Panc1 (cell line): ENCODE measurements around the gene IGF1R. TPM values are rescaled to one million over a fixed set of nuclear protein-coding genes. Genes with fewer than 3 reads are reported as not detected.

Source experiments
- ATAC-seq: fragments of 200-7000 bp; cut with Tn5 transposase; 2 replicates; pipeline ENCODE4 v1.9.1; 2020; ENCODE audit warnings: mild to moderate bottlenecking, moderate library complexity
- BruUV-seq: library from RNA; stranded (reverse); fragments of 400-500 nt; replicated peaks from 2 replicates; lab custom pipeline; 2021; lab: Mats Ljungman, UMichigan
- CTCF ChIA-PET: fragments of 300-600 bp; sonication (Branson Sonifier 250); formaldehyde crosslinking; loops from one replicate; lab custom pipeline; 2022; ENCODE audit warnings: antibody characterized with exemption; lab: Charles Lee
- POLR2A ChIA-PET: fragments of 300-600 bp; sonication (Branson Sonifier 250); formaldehyde crosslinking; loops from one replicate; lab custom pipeline; 2022; ENCODE audit warnings: antibody characterized with exemption; lab: Charles Lee
- DNase-seq: peaks from one replicate; pipeline ENCODE4 v3.0.0-alpha.2; 2010; ENCODE audit warnings: low read depth, low spot score
- H3K27ac ChIP-seq: 2 replicates; pipeline ENCODE4 v1.5.1; 2011; ENCODE audit warnings: mild to moderate bottlenecking, low read length, inconsistent platforms
- H3K27me3 ChIP-seq: fragments of 200-500 bp; sonication (Bioruptor generic); 2 replicates; pipeline ENCODE4 v1.6.0; 2014; ENCODE audit warnings: low read length, inconsistent platforms; ENCODE audit not compliant: control insufficient read depth, insufficient read depth
- H3K36me3 ChIP-seq: fragments of 200-500 bp; sonication (Bioruptor generic); 2 replicates; pipeline ENCODE4 v1.5.1; 2014; ENCODE audit warnings: inconsistent platforms, mild to moderate bottlenecking, low read length, moderate library complexity; ENCODE audit not compliant: control insufficient read depth, insufficient read depth
- H3K4me1 ChIP-seq: 2 replicates; pipeline ENCODE4 v1.5.1; 2011; ENCODE audit warnings: inconsistent platforms, mild to moderate bottlenecking, low read length, moderate library complexity; ENCODE audit not compliant: control insufficient read depth, insufficient read depth
- H3K4me3 ChIP-seq, 2 experiments: 2 replicates each; pipeline ENCODE4 v1.5.1; 2011 to 2012; ENCODE audit warnings: low read depth in 2 of 2, low read length in 2 of 2, mild to moderate bottlenecking in 2 of 2, inconsistent platforms in 1 of 2, moderate library complexity in 1 of 2
- H3K9me3 ChIP-seq: fragments of 200-500 bp; sonication (Bioruptor generic); 2 replicates; pipeline ENCODE4 v1.5.1; 2014; ENCODE audit warnings: low read depth, mild to moderate bottlenecking, inconsistent platforms, low read length, moderate library complexity; ENCODE audit not compliant: control insufficient read depth, insufficient read depth
- CTCF ChIP-seq: fragments of 450-650 bp; IDR thresholded peaks from 2 replicates; pipeline ENCODE4 v1.5.1; 2017; ENCODE audit warnings: mild to moderate bottlenecking
- POLR2AphosphoS5 ChIP-seq: IDR thresholded peaks from 2 replicates; pipeline ENCODE4 v1.6.1; 2012; ENCODE audit warnings: mild to moderate bottlenecking, low read depth, low read length, moderate library complexity
- SIN3A ChIP-seq: IDR thresholded peaks from 2 replicates; pipeline ENCODE4 v1.6.1; 2012; ENCODE audit warnings: low read depth, mild to moderate bottlenecking, low read length, moderate library complexity, borderline replicate concordance; ENCODE audit not compliant: insufficient read depth
- TCF7L2 ChIP-seq: IDR thresholded peaks from 2 replicates; pipeline ENCODE4 v1.6.1; 2011; ENCODE audit warnings: mild to moderate bottlenecking, low read depth, low read length, inconsistent platforms
- in situ Hi-C: cut with HindIII; loops from 2 replicates; pipeline ENCODE4 v1.10.0; 2016; ENCODE audit warnings: low sequenced_read_pairs, low pct_unique_long_range_greater_than_20kb
- intact Hi-C: fragments of 100-400 bp; cut with micrococcal nuclease; formaldehyde crosslinking; loops from one replicate; pipeline ENCODE4 v1.10.0; 2022; ENCODE audit not compliant: unreplicated experiment
- total RNA-seq: library from RNA; stranded (reverse); gene quantifications from one replicate; pipeline ENCODE4 v1.2.1, GENCODE V29; 2021; ENCODE audit not compliant: unreplicated experiment
- TF ChIP-seq, protein P1 (sequence below), 2 experiments: IDR thresholded peaks; 2 replicates each; pipeline ENCODE4 v1.6.1; 2011 to 2012; ENCODE audit warnings: low read depth in 2 of 2, control low read depth in 1 of 2, low read length in 1 of 2, mild to moderate bottlenecking in 1 of 2, moderate library complexity in 1 of 2; ENCODE audit not compliant: insufficient read depth in 1 of 2

IGF1R gene
- total RNA-seq, 1 experiment from 2014 or later, result 77.1 TPM

- no TSS peak for BruUV-seq
- Histone ChIP-seq H3K4me1 (no peaks in the 10 kb centered on the region), H3K27me3 (no peaks in the 10 kb centered on the region), H3K9me3 (no peaks in the 10 kb centered on the region), H3K36me3 (peaks cover 7% of the 10 kb centered on the region; the same call in 1 of the 2 replicates), H3K27ac (no peak overlapping the region), H3K4me3 (no peak overlapping the region)
- intact Hi-C loops, result loop anchor here (10.0 kb wide), 1 partner anchor 112 kb away; no protein-coding TSS in a partner anchor
- CTCF ChIA-PET, result no interaction called here
- in situ Hi-C loops, result no loop called here
- POLR2A ChIA-PET, result no interaction called here
- ATAC-seq, result no peak
- no peak for DNase-seq
- TF ChIP-seq, protein P1, sequence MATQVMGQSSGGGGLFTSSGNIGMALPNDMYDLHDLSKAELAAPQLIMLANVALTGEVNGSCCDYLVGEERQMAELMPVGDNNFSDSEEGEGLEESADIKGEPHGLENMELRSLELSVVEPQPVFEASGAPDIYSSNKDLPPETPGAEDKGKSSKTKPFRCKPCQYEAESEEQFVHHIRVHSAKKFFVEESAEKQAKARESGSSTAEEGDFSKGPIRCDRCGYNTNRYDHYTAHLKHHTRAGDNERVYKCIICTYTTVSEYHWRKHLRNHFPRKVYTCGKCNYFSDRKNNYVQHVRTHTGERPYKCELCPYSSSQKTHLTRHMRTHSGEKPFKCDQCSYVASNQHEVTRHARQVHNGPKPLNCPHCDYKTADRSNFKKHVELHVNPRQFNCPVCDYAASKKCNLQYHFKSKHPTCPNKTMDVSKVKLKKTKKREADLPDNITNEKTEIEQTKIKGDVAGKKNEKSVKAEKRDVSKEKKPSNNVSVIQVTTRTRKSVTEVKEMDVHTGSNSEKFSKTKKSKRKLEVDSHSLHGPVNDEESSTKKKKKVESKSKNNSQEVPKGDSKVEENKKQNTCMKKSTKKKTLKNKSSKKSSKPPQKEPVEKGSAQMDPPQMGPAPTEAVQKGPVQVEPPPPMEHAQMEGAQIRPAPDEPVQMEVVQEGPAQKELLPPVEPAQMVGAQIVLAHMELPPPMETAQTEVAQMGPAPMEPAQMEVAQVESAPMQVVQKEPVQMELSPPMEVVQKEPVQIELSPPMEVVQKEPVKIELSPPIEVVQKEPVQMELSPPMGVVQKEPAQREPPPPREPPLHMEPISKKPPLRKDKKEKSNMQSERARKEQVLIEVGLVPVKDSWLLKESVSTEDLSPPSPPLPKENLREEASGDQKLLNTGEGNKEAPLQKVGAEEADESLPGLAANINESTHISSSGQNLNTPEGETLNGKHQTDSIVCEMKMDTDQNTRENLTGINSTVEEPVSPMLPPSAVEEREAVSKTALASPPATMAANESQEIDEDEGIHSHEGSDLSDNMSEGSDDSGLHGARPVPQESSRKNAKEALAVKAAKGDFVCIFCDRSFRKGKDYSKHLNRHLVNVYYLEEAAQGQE (IDR thresholded peaks at IDR 0.05; ENCODE audit: insufficient read depth in 1 of 2, low read depth in 2 of 2, low read length in 1 of 2), result no peak
- TF ChIP-seq CTCF (no peak), TCF7L2 (no peak), POLR2AphosphoS5 (no peak), SIN3A (no peak)
Observed at GRCh38 chr15:98943051-98943508, 294.7 kb downstream of the IGF1R start.

GRCh38 chr15:98943601-98944151 lies 295.3 kb downstream of the IGF1R start:
- Histone ChIP-seq H3K27ac (no peak overlapping the region), H3K4me1 (no peaks in the 10 kb centered on the region), H3K9me3 (no peaks in the 10 kb centered on the region), H3K27me3 (no peaks in the 10 kb centered on the region), H3K4me3 (no peak overlapping the region), H3K36me3 (peaks cover 6% of the 10 kb centered on the region; the same call in 1 of the 2 replicates)
- ChIA-PET POLR2A (no interaction called here), CTCF (no interaction called here)
- BruUV-seq, result no TSS peak
- in situ Hi-C loops (no loop called here), intact Hi-C loops (loop anchor here (10.0 kb wide), 1 partner anchor 111 kb away; no protein-coding TSS in a partner anchor)
- TF ChIP-seq, protein P1 (IDR thresholded peaks at IDR 0.05; ENCODE audit: insufficient read depth in 1 of 2, low read depth in 2 of 2, low read length in 1 of 2), result no peak
- TF ChIP-seq SIN3A (no peak), CTCF (no peak), TCF7L2 (no peak), POLR2AphosphoS5 (no peak)
- no peak for ATAC-seq
- no peak for DNase-seq
